HepG2 (cell line): Measurements from ENCODE around the gene PSMD5. TPM values are rescaled to one million over a fixed set of nuclear protein-coding genes. Genes with fewer than 3 reads are reported as not detected.

Source experiments
- ATAC-seq: fragments of 200-7000 bp; cut with Tn5 transposase; 3 replicates; pipeline ENCODE4 v1.9.1; 2020; ENCODE audit warnings: mild to moderate bottlenecking, moderate library complexity
- BruUV-seq: library from RNA; stranded (reverse); fragments of 400-500 nt; replicated peaks from 2 replicates; lab custom pipeline; 2021; lab: Mats Ljungman, UMichigan
- CTCF ChIA-PET: fragments of 300-600 bp; formaldehyde crosslinking; extraction: SDS; loops from one replicate; lab custom pipeline; 2021; ENCODE audit warnings: low total read pairs, inconsistent platforms, low intra/inter-chr PET ratio; lab: Yijun Ruan, JAX
- POLR2A ChIA-PET: fragments of 350-600 bp; sonication (Branson Sonifier 250); formaldehyde crosslinking; loops from one replicate; lab custom pipeline; 2020; ENCODE audit warnings: antibody characterized with exemption, inconsistent platforms; lab: Yijun Ruan, JAX
- DNase-seq: peaks from one replicate; pipeline ENCODE4 v3.0.0-alpha.2; 2015; ENCODE audit warnings: low spot score
- FAIRE-seq: peaks from 3 replicates; lab custom pipeline; 2011; peaks lifted over from hg19 to GRCh38; lab: Jason Lieb, UNC
- H2AFZ ChIP-seq: one replicate; pipeline ENCODE4 v1.6.1; 2011; ENCODE audit warnings: low read length, inconsistent platforms
- H3K27ac ChIP-seq: fragments of 300-600 bp; 3 replicates; pipeline ENCODE4 v1.8.0; 2011; ENCODE audit warnings: mixed run types, mild to moderate bottlenecking, mixed read lengths, low read length, inconsistent platforms; ENCODE audit not compliant: insufficient read depth; ENCODE audit errors: extremely low read length
- H3K27me3 ChIP-seq, 2 experiments: fragments of 200-600 bp in 1 of 2; 2 replicates in 1 of 2; 3 replicates in 1 of 2; pipeline versions ENCODE4 v1.6.0 to v1.8.0; 2011; ENCODE audit warnings: low read length in 2 of 2, mild to moderate bottlenecking in 2 of 2, moderate library complexity in 2 of 2, inconsistent platforms in 1 of 2; ENCODE audit not compliant: insufficient read depth in 2 of 2, control insufficient read depth in 1 of 2
- H3K36me3 ChIP-seq, 2 experiments: fragments of 200-600 bp in 1 of 2; replicated peaks in 1 of 2; 2 replicates in 1 of 2; 3 replicates in 1 of 2; pipeline versions ENCODE4 v1.5.1 to v1.8.0; 2011; ENCODE audit warnings: low read length in 2 of 2, inconsistent platforms in 1 of 2; ENCODE audit not compliant: insufficient read depth in 2 of 2, control insufficient read depth in 1 of 2
- H3K4me1 ChIP-seq: 2 replicates; pipeline ENCODE4 v1.5.1; 2012; ENCODE audit warnings: low read length, inconsistent platforms; ENCODE audit not compliant: insufficient read depth
- H3K4me2 ChIP-seq: 2 replicates; pipeline ENCODE4 v1.6.0; 2011; ENCODE audit warnings: low read depth, low read length, inconsistent platforms
- H3K4me3 ChIP-seq, 3 experiments: fragments of 200-600 bp in 1 of 3; sonication (generic), shearing (Covaris generic) in 1 of 3; replicated peaks in 1 of 3; 2 replicates each; pipeline ENCODE4 v1.5.1; 2011 to 2016; ENCODE audit warnings: low read length in 3 of 3, inconsistent platforms in 2 of 3, low read depth in 2 of 3, mild to moderate bottlenecking in 2 of 3, control low read depth in 1 of 3, mixed read lengths in 1 of 3; ENCODE audit not compliant: insufficient read depth in 1 of 3
- H3K79me2 ChIP-seq: one replicate; pipeline ENCODE4 v1.6.1; 2011; ENCODE audit warnings: low read length, inconsistent platforms; ENCODE audit not compliant: insufficient read depth
- H3K9ac ChIP-seq: 2 replicates; pipeline ENCODE4 v1.6.0; 2011; ENCODE audit warnings: mild to moderate bottlenecking, low read depth, low read length, inconsistent platforms; ENCODE audit not compliant: insufficient read depth
- H3K9me3 ChIP-seq: 2 replicates; pipeline ENCODE4 v1.5.1; 2012; ENCODE audit warnings: mild to moderate bottlenecking, low read length
- H4K20me1 ChIP-seq: 2 replicates; pipeline ENCODE4 v1.6.0; 2011; ENCODE audit warnings: inconsistent platforms, mild to moderate bottlenecking, low read length, moderate library complexity; ENCODE audit not compliant: insufficient read depth
- FOXJ3 ChIP-seq: sonication (generic); formaldehyde crosslinking; IDR thresholded peaks from 2 replicates; pipeline ENCODE4 v1.4.0; 2020; ENCODE audit warnings: missing genetic modification reagents, mild to moderate bottlenecking, borderline replicate concordance
- FOXK2 ChIP-seq: fragments of 450-650 bp; IDR thresholded peaks from 2 replicates; pipeline ENCODE4 v1.6.1; 2016
- GABPB1 ChIP-seq: IDR thresholded peaks from 2 replicates; pipeline ENCODE4 v1.6.1; 2016; ENCODE audit warnings: mild to moderate bottlenecking, missing genetic modification reagents, moderate library complexity, missing compliant biosample characterization
- GFI1 ChIP-seq: sonication (generic); formaldehyde crosslinking; IDR thresholded peaks from 2 replicates; pipeline ENCODE4 v1.5.0; 2020; ENCODE audit warnings: missing genetic modification reagents, mild to moderate bottlenecking, borderline replicate concordance
- HES4 ChIP-seq: sonication (generic); formaldehyde crosslinking; IDR thresholded peaks from 2 replicates; pipeline ENCODE4 v1.9.0; 2021; ENCODE audit warnings: mild to moderate bottlenecking, missing genetic modification reagents, borderline replicate concordance
- JUN ChIP-seq: sonication (generic); formaldehyde crosslinking; IDR thresholded peaks from 2 replicates; pipeline ENCODE4 v1.4.0; 2020; ENCODE audit warnings: mild to moderate bottlenecking, missing genetic modification reagents
- SMAD1 ChIP-seq: sonication (generic); formaldehyde crosslinking; IDR thresholded peaks from 2 replicates; pipeline ENCODE4 v1.4.0; 2020; ENCODE audit warnings: missing genetic modification reagents, low read depth, mild to moderate bottlenecking, borderline replicate concordance
- ZNF225 ChIP-seq: sonication (generic); formaldehyde crosslinking; IDR thresholded peaks from 2 replicates; pipeline ENCODE4 v1.4.0; 2020; ENCODE audit warnings: mild to moderate bottlenecking, missing genetic modification reagents
- ZNF264 ChIP-seq: sonication (generic); formaldehyde crosslinking; IDR thresholded peaks from 2 replicates; pipeline ENCODE4 v1.4.0; 2020; ENCODE audit warnings: missing genetic modification reagents
- ZNF382 ChIP-seq: sonication (generic); formaldehyde crosslinking; IDR thresholded peaks from 2 replicates; pipeline ENCODE4 v1.5.0; 2020; ENCODE audit warnings: missing genetic modification reagents, mild to moderate bottlenecking, borderline replicate concordance
- ZNF549 ChIP-seq: sonication (generic); formaldehyde crosslinking; IDR thresholded peaks from 2 replicates; pipeline ENCODE4 v1.5.0; 2020; ENCODE audit warnings: missing genetic modification reagents
- ZNF788 ChIP-seq: sonication (generic); formaldehyde crosslinking; IDR thresholded peaks from 2 replicates; pipeline ENCODE4 v1.5.0; 2020; ENCODE audit warnings: mild to moderate bottlenecking, missing genetic modification reagents, borderline replicate concordance
- ZSCAN25 ChIP-seq: sonication (generic); formaldehyde crosslinking; IDR thresholded peaks from 2 replicates; pipeline ENCODE4 v1.8.0; 2022; ENCODE audit warnings: mild to moderate bottlenecking, missing genetic modification reagents
- WGBS: methylation state at CpG from one replicate; pipeline ENCODE4 v1.1.6; 2017; ENCODE audit warnings: low lambda C conversion rate; 5-methylcytosine and 5-hydroxymethylcytosine counted together
- in situ Hi-C: cut with HindIII; loops from 2 replicates; pipeline ENCODE4 v1.10.0; 2017; ENCODE audit warnings: low pct_unique_long_range_greater_than_20kb; ENCODE audit not compliant: extremely low pct_ligation_motif_present
- intact Hi-C: fragments of 100-400 bp; cut with micrococcal nuclease; formaldehyde crosslinking; loops from one replicate; pipeline ENCODE4 v1.10.0; 2022; ENCODE audit not compliant: unreplicated experiment
- polyA plus RNA-seq, 8 experiments: library from polyadenylated mRNA; depleted of rRNA in 3 of 8; stranded (reverse) in 7 of 8; unstranded in 1 of 8; fragments of >200 nt; fragmentation: Illumina TruSeq in 4 of 8; extraction: Trizol in 4 of 8; gene quantifications; 2 replicates each; pipeline versions ENCODE4 v1.2.1 to v1.2.3, GENCODE V29; 2011 to 2016; ENCODE audit warnings: low read depth in 4 of 8, missing spikeins in 1 of 8, mixed read lengths in 1 of 8; ENCODE audit not compliant: insufficient read depth in 1 of 8
- total RNA-seq, 5 experiments: library from RNA; depleted of rRNA; stranded (reverse); fragments of >200 nt; fragmentation: Illumina TruSeq; extraction: Trizol; gene quantifications; 2 replicates each; pipeline ENCODE4 v1.2.3, GENCODE V29; 2016; ENCODE audit warnings: low read depth in 1 of 5
- TF ChIP-seq, protein P1 (sequence below): fragments of 450-650 bp; IDR thresholded peaks from 2 replicates; pipeline ENCODE4 v1.6.1; 2016
- TF ChIP-seq, protein P2 (sequence below): sonication (generic); formaldehyde crosslinking; IDR thresholded peaks from 2 replicates; pipeline ENCODE4 v1.8.0; 2023; ENCODE audit warnings: mild to moderate bottlenecking, missing genetic modification reagents
- TF ChIP-seq, protein P3 (sequence below): sonication (generic); formaldehyde crosslinking; IDR thresholded peaks from 2 replicates; pipeline ENCODE4 v1.9.0; 2022; ENCODE audit warnings: low read depth, missing genetic modification reagents
- TF ChIP-seq, protein P4 (sequence below): sonication (generic); formaldehyde crosslinking; IDR thresholded peaks from 2 replicates; pipeline ENCODE4 v1.4.0; 2020; ENCODE audit warnings: low read depth, missing genetic modification reagents

PSMD5 gene
- total and polyA plus RNA-seq, 2 of the 13 experiments (the other 11 are each of a cell fraction or from before 2014, with no cell fraction given): 12.7 to 18.1 TPM

DNA sequence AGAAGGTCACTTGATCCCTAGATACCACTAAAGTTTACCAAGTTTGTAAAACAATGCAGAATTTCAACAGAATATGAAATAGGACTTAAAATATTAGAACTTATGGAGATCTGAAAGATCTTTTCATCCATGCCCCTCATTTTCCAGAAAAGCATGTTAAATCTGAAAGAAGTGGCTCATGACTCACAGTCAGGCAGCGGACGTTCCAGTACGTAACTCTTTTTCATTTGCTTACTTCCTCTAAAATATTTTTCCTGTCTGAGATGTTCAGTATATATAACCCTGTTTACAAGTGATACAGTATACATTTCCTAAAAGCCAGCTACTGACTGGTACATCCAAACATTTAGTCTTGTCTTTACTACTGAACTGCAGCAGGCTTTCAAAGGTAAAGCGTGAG, 71.8 kb downstream of the PSMD5 start:
- Histone ChIP-seq H3K9ac (no peak overlapping the region), H3K36me3 (peaks cover 3 to 37% of the 10 kb centered on the region in 2 experiments), H3K4me3 (no peak overlapping the region), H3K4me1 (peaks cover 46% of the 10 kb centered on the region), H2AFZ (no peak overlapping the region), H4K20me1 (no peaks in the 10 kb centered on the region), H3K27me3 (no peaks in the 10 kb centered on the region), H3K4me2 (no peak overlapping the region), H3K9me3 (no peaks in the 10 kb centered on the region), H3K79me2 (no peaks in the 10 kb centered on the region), H3K27ac (no peak overlapping the region)
- DNase-seq: no peak
- no peak for FAIRE-seq
- ChIA-PET POLR2A (interaction anchor here (1.4 kb wide), 1 partner anchor 8 kb away, joined by 4 read pairs; no protein-coding TSS in a partner anchor), CTCF (no interaction called here)
- intact Hi-C loops: no loop called here
- in situ Hi-C loops: no loop called here
- no peak for ATAC-seq
- 98% methylated on average over 4 of the region's 4 CpGs for WGBS
- no TSS peak for BruUV-seq
- TF ChIP-seq, protein P1, sequence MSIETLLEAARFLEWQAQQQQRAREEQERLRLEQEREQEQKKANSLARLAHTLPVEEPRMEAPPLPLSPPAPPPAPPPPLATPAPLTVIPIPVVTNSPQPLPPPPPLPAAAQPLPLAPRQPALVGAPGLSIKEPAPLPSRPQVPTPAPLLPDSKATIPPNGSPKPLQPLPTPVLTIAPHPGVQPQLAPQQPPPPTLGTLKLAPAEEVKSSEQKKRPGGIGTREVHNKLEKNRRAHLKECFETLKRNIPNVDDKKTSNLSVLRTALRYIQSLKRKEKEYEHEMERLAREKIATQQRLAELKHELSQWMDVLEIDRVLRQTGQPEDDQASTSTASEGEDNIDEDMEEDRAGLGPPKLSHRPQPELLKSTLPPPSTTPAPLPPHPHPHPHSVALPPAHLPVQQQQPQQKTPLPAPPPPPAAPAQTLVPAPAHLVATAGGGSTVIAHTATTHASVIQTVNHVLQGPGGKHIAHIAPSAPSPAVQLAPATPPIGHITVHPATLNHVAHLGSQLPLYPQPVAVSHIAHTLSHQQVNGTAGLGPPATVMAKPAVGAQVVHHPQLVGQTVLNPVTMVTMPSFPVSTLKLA: no peak
- TF ChIP-seq ZNF788 (CRISPR knock-in tag) (no peak), ZNF225 (CRISPR knock-in tag) (no peak), SMAD1 (CRISPR knock-in tag) (no peak), FOXJ3 (no peak), ZSCAN25 (CRISPR knock-in tag) (no peak), GABPB1 (CRISPR knock-in tag) (no peak), HES4 (no peak), ZNF382 (CRISPR knock-in tag) (no peak), FOXK2 (no peak), GFI1 (no peak), ZNF264 (CRISPR knock-in tag) (no peak), JUN (CRISPR knock-in tag) (no peak), ZNF549 (CRISPR knock-in tag) (no peak)
- TF ChIP-seq, protein P2, sequence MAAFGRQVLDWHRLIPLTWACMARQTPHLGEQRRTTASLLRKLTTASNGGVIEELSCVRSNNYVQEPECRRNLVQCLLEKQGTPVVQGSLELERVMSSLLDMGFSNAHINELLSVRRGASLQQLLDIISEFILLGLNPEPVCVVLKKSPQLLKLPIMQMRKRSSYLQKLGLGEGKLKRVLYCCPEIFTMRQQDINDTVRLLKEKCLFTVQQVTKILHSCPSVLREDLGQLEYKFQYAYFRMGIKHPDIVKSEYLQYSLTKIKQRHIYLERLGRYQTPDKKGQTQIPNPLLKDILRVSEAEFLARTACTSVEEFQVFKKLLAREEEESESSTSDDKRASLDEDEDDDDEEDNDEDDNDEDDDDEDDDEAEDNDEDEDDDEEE (CRISPR knock-in tag): no peak
- TF ChIP-seq, protein P3, sequence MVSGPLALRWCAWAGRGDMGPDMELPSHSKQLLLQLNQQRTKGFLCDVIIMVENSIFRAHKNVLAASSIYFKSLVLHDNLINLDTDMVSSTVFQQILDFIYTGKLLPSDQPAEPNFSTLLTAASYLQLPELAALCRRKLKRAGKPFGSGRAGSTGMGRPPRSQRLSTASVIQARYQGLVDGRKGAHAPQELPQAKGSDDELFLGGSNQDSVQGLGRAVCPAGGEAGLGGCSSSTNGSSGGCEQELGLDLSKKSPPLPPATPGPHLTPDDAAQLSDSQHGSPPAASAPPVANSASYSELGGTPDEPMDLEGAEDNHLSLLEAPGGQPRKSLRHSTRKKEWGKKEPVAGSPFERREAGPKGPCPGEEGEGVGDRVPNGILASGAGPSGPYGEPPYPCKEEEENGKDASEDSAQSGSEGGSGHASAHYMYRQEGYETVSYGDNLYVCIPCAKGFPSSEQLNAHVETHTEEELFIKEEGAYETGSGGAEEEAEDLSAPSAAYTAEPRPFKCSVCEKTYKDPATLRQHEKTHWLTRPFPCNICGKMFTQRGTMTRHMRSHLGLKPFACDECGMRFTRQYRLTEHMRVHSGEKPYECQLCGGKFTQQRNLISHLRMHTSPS (CRISPR knock-in tag): no peak
- TF ChIP-seq, protein P4, sequence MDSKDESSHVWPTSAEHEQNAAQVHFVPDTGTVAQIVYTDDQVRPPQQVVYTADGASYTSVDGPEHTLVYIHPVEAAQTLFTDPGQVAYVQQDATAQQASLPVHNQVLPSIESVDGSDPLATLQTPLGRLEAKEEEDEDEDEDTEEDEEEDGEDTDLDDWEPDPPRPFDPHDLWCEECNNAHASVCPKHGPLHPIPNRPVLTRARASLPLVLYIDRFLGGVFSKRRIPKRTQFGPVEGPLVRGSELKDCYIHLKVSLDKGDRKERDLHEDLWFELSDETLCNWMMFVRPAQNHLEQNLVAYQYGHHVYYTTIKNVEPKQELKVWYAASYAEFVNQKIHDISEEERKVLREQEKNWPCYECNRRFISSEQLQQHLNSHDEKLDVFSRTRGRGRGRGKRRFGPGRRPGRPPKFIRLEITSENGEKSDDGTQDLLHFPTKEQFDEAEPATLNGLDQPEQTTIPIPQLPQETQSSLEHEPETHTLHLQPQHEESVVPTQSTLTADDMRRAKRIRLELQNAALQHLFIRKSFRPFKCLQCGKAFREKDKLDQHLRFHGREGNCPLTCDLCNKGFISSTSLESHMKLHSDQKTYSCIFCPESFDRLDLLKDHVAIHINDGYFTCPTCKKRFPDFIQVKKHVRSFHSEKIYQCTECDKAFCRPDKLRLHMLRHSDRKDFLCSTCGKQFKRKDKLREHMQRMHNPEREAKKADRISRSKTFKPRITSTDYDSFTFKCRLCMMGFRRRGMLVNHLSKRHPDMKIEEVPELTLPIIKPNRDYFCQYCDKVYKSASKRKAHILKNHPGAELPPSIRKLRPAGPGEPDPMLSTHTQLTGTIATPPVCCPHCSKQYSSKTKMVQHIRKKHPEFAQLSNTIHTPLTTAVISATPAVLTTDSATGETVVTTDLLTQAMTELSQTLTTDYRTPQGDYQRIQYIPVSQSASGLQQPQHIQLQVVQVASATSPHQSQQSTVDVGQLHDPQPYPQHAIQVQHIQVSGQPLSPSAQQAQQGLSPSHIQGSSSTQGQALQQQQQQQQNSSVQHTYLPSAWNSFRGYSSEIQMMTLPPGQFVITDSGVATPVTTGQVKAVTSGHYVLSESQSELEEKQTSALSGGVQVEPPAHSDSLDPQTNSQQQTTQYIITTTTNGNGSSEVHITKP (CRISPR knock-in tag): no peak
